A673 (cell line): Measurements from ENCODE around the gene FNDC1. TPM values are rescaled to one million over a fixed set of nuclear protein-coding genes. Genes with fewer than 3 reads are reported as not detected.
"Not testable (repeated sequence)": the region's sequence is repeated elsewhere in the genome, so short reads cannot be mapped to it uniquely, and the experiment has no call there.

Experiments used
- BruUV-seq: library from RNA; stranded (reverse); fragments of 400-500 nt; replicated peaks from 2 replicates; lab custom pipeline; 2021; lab: Mats Ljungman, UMichigan
- CTCF ChIA-PET: fragments of 300-600 bp; sonication (Branson Sonifier 250); formaldehyde crosslinking; loops from one replicate; lab custom pipeline; 2022; ENCODE audit warnings: antibody characterized with exemption; lab: Charles Lee
- POLR2A ChIA-PET: fragments of 300-600 bp; sonication (Branson Sonifier 250); formaldehyde crosslinking; loops from one replicate; lab custom pipeline; 2022; ENCODE audit warnings: antibody characterized with exemption; ENCODE audit not compliant: low non-redundant PET; lab: Charles Lee
- DNase-seq: peaks from one replicate; pipeline ENCODE4 v3.0.0-alpha.2; 2015; ENCODE audit warnings: low spot score
- H3K27ac ChIP-seq: fragments of 200-600 bp; sonication (generic); 2 replicates; pipeline ENCODE4 v1.5.1; 2016; ENCODE audit warnings: mixed run types, low read depth, mild to moderate bottlenecking, mixed read lengths, antibody characterized with exemption, low read length; ENCODE audit not compliant: poor library complexity, severe bottlenecking
- H3K27me3 ChIP-seq: fragments of 200-600 bp; sonication (generic); replicated peaks from 2 replicates; pipeline ENCODE4 v1.6.1; 2017; ENCODE audit warnings: mixed run types, low read depth, mild to moderate bottlenecking, mixed read lengths, antibody characterized with exemption, low read length; ENCODE audit not compliant: insufficient read depth, poor library complexity
- H3K36me3 ChIP-seq: fragments of 200-600 bp; sonication (generic); 2 replicates; pipeline ENCODE4 v1.6.1; 2016; ENCODE audit warnings: mixed run types, mild to moderate bottlenecking, mixed read lengths, antibody characterized with exemption, low read length; ENCODE audit not compliant: insufficient read depth, poor library complexity, severe bottlenecking
- H3K4me1 ChIP-seq: fragments of 200-600 bp; sonication (generic); 2 replicates; pipeline ENCODE4 v1.6.1; 2017; ENCODE audit warnings: mixed run types, mild to moderate bottlenecking, mixed read lengths, antibody characterized with exemption, low read length; ENCODE audit not compliant: insufficient read depth, poor library complexity, severe bottlenecking
- H3K4me3 ChIP-seq: fragments of 200-600 bp; sonication (generic); 2 replicates; pipeline ENCODE4 v1.5.1; 2016; ENCODE audit warnings: low read depth, mixed run types, mild to moderate bottlenecking, mixed read lengths, low read length; ENCODE audit not compliant: poor library complexity, severe bottlenecking
- H3K9me3 ChIP-seq: fragments of 200-600 bp; sonication (generic); 2 replicates; pipeline ENCODE4 v1.6.1; 2016; ENCODE audit warnings: mixed run types, low read depth, mild to moderate bottlenecking, mixed read lengths, antibody characterized with exemption, low read length; ENCODE audit not compliant: poor library complexity, severe bottlenecking
- EZH2 ChIP-seq: fragments of 200-600 bp; sonication (generic); IDR thresholded peaks from 2 replicates; pipeline ENCODE4 v1.6.1; 2017; ENCODE audit warnings: borderline replicate concordance, low read depth, mild to moderate bottlenecking, mixed read lengths, antibody characterized with exemption, low read length; ENCODE audit not compliant: poor library complexity, severe bottlenecking
- intact Hi-C: fragments of 100-400 bp; cut with micrococcal nuclease; formaldehyde crosslinking; loops from one replicate; pipeline ENCODE4 v1.10.0; 2022; ENCODE audit not compliant: unreplicated experiment
- total RNA-seq: library from RNA; stranded (reverse); gene quantifications from 2 replicates; pipeline ENCODE4 v1.2.3, GENCODE V29; 2021
- TF ChIP-seq, protein P1 (sequence below): fragments of 300-800, 200-600 bp; sonication (generic); conservative IDR thresholded peaks from 2 replicates; pipeline ENCODE4 v1.5.1; 2017; ENCODE audit warnings: low read depth, mild to moderate bottlenecking, antibody characterized with exemption, low read length, moderate library complexity, mixed read lengths

Gene FNDC1
- total RNA-seq, 1 experiment from 2014 or later, result not detected

DNA sequence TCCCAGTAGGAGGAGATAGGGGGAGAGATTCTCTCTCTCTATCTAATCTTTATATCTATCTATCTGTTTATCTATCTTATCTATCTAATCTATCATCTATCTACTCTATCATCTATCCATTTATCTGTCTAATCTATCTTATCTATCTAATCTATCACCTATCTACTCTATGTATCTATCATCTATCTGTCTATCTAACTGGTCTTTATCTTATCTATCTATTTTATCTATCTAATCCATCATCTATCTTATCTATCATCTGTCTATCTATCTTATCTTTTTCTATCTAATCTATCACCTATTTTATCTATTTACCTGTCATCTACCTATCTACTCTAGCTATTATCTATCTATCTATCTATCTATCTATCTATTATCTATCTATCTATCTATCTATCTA is 109.4 kb downstream of the FNDC1 start:
- ChIA-PET CTCF (no interaction called here), POLR2A (no interaction called here)
- TF ChIP-seq, protein P1, sequence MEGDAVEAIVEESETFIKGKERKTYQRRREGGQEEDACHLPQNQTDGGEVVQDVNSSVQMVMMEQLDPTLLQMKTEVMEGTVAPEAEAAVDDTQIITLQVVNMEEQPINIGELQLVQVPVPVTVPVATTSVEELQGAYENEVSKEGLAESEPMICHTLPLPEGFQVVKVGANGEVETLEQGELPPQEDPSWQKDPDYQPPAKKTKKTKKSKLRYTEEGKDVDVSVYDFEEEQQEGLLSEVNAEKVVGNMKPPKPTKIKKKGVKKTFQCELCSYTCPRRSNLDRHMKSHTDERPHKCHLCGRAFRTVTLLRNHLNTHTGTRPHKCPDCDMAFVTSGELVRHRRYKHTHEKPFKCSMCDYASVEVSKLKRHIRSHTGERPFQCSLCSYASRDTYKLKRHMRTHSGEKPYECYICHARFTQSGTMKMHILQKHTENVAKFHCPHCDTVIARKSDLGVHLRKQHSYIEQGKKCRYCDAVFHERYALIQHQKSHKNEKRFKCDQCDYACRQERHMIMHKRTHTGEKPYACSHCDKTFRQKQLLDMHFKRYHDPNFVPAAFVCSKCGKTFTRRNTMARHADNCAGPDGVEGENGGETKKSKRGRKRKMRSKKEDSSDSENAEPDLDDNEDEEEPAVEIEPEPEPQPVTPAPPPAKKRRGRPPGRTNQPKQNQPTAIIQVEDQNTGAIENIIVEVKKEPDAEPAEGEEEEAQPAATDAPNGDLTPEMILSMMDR, result no peak
- no peak for TF ChIP-seq EZH2
- H3K27ac ChIP-seq, result no peak overlapping the region
- no peak overlapping the region for H3K4me3 ChIP-seq
- H3K4me1 ChIP-seq, result no peaks in the 10 kb centered on the region
- no TSS peak for BruUV-seq
- H3K9me3 ChIP-seq, result no peaks in the 10 kb centered on the region
- no peak for DNase-seq
- intact Hi-C loops, result no loop called here
- H3K36me3 ChIP-seq, result no peaks in the 10 kb centered on the region
- no peaks in the 10 kb centered on the region for H3K27me3 ChIP-seq

DNA sequence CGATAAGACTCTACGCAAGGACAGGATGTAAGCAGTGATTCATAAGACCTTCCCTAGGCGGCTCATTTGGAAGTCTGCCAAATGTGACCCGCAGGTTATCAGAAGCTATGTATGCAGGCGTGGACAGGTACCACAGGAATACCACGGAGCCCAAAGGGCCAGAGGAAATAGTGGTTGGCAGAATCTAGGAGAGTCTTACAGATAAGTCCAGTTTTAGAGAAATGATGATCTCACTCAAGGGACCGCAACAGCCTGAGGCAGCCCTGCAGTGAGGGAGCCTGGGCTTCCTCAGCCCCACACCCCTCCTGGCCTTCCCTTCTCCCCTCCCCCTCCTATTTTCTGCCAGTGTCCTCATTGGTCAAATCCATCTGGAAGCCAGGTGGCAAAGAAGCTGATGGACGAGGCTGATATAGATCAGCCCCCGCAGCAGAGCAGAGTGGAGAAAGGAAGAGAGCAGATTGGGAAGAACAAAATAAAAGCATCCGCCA is 110.6 kb downstream of the FNDC1 start:
- no peak for TF ChIP-seq EZH2
- TF ChIP-seq, protein P1, result no peak
- Histone ChIP-seq H3K27ac (no peak overlapping the region), H3K4me1 (no peaks in the 10 kb centered on the region), H3K36me3 (no peaks in the 10 kb centered on the region), H3K9me3 (no peaks in the 10 kb centered on the region), H3K4me3 (no peak overlapping the region), H3K27me3 (no peaks in the 10 kb centered on the region)
- BruUV-seq, result no TSS peak
- intact Hi-C loops, result no loop called here
- POLR2A ChIA-PET, result no interaction called here
- CTCF ChIA-PET, result no interaction called here
- no peak for DNase-seq

DNA sequence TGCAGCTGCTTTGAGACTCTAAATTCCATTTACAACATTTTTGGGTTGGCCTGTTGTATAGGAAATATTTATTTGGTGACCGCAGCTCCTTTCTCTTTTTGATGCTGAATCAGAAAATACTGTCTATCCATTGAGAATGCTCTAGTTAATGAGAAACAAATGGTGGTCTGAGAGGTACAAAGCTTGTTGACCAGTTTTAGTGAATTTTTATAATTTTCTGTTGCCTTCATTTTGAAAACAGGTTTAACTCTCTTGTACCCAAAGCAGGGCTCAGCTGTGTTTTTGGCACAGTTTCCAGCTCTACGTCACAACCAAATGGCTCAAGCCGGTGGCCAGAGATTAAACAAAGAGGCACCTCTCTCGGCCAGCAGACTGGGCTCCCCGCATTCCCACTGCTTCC is 113.2 kb downstream of the FNDC1 start:
- BruUV-seq, result no TSS peak
- Histone ChIP-seq H3K36me3 (no peaks in the 10 kb centered on the region), H3K27me3 (no peaks in the 10 kb centered on the region), H3K4me1 (no peaks in the 10 kb centered on the region), H3K27ac (no peak overlapping the region), H3K4me3 (no peak overlapping the region), H3K9me3 (no peaks in the 10 kb centered on the region)
- no peak for DNase-seq
- TF ChIP-seq, protein P1, result no peak
- no peak for TF ChIP-seq EZH2
- CTCF ChIA-PET, result no interaction called here
- intact Hi-C loops, result no loop called here
- POLR2A ChIA-PET, result no interaction called here

DNA sequence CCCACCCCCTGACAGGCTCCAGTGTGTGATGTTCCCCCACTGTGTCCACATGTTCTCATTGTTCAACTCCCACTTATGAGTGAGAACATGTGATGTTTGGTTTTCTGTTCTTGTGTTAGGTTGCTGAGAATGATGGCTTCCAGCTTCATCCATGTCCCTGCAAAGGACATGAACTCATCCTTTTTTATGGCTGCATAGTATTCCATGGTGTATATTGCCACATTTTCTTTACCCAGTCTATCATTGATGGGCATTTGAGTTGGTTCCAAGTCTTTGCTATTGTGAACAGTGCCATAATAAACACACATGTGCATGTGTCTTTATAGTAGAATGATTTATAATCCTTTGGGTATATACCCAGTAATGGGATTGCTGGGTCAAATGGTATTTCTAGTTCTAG is 115.5 kb downstream of the FNDC1 start:
- BruUV-seq, POLR2A ChIA-PET, intact Hi-C loops: not testable (repeated sequence)

More for the DNA sequence above, 115.5 kb downstream of the FNDC1 start:
- H3K4me1 ChIP-seq, CTCF ChIA-PET, H3K4me3 ChIP-seq, H3K9me3 ChIP-seq, H3K36me3 ChIP-seq, H3K27me3 ChIP-seq, H3K27ac ChIP-seq, DNase-seq: not testable (repeated sequence)
